Activated CD4-positive, alpha-beta T cell treated with anti-CD3 and anti-CD28 coated beads, Interleukin-2, amount 50 U/mL, for 48 hours (primary cell): ENCODE measurements around the gene OR8H1.

ENCODE experiments used
- DNase-seq, 2 experiments: peaks; one replicate each; pipeline ENCODE4 v3.0.0-alpha.2; 2020

The OR8H1 gene, protein sequence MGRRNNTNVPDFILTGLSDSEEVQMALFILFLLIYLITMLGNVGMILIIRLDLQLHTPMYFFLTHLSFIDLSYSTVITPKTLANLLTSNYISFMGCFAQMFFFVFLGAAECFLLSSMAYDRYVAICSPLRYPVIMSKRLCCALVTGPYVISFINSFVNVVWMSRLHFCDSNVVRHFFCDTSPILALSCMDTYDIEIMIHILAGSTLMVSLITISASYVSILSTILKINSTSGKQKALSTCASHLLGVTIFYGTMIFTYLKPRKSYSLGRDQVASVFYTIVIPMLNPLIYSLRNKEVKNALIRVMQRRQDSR

DNA sequence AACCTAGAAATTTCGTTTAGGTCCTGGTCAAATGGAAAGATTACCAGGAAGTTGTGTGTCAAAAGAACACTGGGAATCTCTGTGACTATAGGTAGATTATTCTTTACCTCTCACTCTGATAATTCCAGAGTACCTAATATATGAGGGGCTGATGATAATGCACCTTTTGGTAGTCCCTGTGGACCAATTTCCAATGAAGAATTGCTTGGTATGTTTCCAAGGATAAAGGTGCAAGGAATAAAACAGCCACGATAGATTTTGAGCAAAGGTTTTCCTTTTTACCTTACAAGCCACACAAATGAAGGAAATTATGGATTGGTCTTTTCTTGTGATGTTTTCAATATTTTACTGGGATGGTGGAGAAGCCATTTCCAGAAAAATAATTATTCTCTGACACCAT lies at the start of gene OR8H1:
OR8H1 (minus strand) TSS at position 101 of the 400 bp plus-strand sequence. CDS start 1,192 bp downstream, outside the sequence.
- DNase-seq: no peak

DNA sequence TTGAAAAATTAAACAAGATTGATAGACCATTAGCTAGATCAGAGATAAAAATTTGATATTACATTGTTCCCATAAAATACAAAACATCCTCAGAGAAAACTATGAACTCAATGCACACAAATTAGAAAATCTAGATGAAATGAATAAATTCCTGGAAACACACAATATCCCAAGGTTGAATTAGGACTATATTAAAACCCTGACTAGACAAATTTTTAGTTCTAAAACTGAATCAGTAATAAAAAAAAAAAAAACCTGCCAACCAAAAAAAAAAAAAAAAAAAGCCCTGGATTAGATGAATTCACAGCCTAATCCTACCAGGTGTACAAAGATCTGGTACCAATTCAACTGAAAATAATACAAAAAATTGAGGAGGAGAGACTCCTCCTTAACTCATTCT lies 48.2 kb upstream of the OR8H1 start:
- DNase-seq: no peak

DNA sequence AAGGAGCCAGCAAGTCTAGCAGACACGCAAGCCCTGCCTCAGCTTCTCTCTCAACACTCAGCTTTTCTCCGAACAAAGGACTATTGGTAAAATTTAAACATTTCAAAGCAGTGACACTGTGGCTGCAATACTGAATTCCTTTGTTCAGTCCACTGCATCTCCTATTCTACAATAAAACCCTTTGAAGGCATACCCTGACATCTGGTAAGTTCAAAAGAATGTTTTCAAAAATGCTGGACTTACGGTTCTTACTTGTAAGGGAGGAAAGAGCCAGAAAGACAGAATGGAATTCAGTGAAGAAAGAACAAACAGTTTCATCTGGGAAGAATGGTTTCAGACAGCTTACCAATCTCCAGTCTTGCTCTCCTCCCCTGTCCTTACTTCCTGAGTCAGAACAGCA lies 41.1 kb upstream of the OR8H1 start:
- DNase-seq: no peak

DNA sequence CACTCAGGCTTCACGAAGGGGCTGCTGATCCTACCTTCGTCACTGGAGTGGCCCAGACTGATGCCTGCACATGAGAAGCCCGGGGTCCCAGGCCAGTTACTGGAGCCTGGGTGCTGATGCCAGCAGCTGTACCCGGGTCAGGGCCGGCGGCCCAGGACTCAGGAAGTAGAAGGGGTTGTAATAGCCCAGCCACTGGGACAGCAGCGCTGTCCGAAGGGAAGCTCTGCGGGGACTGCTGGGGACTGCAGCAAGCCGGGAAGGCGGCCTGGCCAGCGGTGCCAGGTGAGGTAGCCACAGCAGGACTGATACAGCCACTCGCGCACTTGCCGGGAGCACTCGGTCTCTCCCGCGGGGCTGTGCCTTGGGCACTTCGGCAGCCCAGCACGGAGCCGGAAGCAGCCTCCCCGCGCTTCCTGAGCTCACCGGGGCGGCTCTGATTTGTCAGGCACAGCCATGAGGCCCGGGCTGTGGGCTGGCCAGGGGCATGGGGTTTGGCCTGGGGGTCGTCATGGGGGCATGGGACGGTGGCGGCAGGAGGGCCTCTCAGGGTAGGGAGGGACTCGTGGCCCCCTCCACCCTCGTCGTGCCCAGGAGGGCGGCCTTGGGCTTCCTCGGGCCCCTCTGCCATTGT lies 39.9 kb upstream of the OR8H1 start:
- DNase-seq: no peak

DNA sequence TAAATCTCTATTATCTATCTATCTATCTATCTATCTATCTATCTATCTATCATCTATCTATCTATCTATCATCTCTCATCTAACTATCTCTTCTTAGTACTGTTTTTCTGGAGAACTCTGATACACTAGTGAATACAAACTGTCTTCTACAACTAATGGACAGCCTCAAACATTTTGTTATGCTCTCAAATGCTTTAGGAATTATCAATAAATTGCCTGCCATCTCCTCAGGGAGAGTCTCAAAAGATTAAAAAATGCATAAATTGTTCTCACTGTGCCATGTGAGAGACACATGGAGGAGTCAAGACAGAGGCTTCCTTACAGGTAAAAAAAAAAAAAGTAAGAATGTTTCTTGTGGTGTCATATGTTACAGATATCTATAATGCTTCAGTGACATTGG lies 22.8 kb upstream of the OR8H1 start, which contains the start of gene OR8K3:
OR8K3 (plus strand) TSS at position 301 of the 400 bp plus-strand sequence. CDS start 3,163 bp downstream, outside the sequence.
- DNase-seq: no peak

DNA sequence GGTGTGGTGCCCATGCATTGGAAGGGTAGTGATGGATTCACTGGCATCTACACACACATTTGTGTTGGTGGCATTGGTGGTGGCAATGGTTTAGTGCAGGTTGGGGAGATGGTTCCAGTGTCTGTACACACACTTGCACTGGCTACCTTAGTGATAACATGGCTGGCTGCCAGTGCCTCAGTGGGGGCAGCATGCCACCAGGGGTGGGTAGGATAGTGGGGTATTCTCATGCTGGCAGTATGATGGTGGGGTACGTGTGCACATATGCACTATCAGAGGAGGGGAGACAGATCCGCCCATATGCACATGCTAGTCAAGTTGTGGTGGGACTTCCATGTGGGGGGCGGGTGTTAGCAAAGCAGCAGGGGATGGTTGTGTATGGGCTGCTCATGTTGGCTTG lies 15.8 kb upstream of the OR8H1 start:
- no peak for DNase-seq

DNA sequence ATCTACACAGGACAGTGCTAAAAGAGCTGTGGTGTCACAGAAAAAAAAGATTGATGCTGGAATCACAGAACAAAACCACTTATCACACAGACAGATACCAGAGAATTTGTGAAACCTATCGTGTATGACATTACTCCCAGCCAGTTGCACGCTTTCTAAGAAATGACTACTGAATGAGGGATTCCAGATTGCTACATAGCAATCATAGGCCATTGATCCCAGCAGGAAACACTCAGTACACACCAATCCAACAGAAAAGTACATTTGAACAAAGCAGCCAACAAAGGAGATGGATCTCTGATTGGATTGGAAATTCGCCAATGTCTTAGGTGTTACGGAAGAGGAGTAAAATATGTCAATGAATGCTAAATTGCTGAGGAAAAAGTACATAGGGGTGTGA lies 4.8 kb upstream of the OR8H1 start:
- DNase-seq: no peak

DNA sequence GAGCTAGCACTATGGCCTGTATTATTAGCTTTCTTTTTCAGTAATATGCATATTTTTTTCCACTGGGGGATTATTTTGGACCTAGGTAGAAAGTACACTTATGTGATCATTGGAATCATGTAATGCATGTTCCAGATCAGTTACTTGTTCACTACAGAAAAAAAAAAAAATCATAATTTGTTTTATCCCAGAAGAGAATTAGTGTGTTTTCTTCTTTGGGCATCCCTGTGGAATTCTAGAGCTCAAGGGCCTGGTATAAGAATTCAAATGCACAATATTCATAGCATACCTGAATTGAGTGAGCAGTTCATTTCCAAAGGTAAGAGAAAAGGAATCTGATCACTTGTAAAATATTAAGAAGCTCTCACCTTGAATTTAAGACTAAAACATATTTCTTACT lies 18.2 kb downstream of the OR8H1 start, which contains the start of gene OR5T1:
OR5T1 (plus strand) TSS at position 301 of the 400 bp plus-strand sequence. CDS start 1,485 bp downstream, outside the sequence.
- no peak for DNase-seq

DNA sequence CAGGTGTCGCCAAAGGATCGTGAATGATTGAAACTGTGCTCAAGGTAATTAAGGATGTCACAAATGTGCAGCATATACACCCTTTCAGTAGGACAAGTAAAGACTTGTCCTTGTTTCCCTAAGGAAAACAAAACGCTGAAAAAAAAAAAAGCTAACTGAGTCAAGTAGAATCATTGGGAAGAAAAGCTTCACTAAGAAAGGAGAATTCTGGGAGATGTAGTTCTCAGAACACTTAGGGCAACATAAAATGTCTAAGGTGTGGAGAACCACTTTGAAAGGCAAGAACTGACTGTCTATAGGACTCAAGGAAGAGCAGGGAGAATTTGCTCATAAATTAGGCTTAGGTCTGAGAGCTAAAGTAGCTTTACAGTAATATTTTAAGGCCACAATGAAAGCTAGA lies 21.0 kb downstream of the OR8H1 start:
- DNase-seq: no peak

DNA sequence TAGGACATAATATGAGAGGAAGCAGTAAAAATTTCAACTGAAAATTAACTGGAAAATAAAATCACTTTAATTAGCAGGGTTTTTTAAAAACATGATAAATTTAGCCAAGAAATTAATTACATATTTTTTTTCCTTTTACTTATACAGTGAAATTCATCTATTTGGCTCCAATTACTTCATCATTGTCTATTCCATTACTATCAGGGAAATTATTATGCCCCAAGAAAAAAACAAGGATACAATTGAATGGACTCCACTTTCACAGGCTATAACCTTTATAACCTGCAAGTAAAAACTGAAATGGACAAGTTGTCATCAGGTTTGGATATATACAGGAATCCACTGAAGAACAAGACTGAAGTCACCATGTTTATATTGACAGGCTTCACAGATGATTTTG lies 40.1 kb downstream of the OR8H1 start, which contains the start of gene OR5T3:
OR5T3 (plus strand) TSS at position 301 of the 400 bp plus-strand sequence; CDS start at position 301, 0 bp downstream.
- DNase-seq: no peak
